ENCODE results near the gene WWOX.

DNA sequence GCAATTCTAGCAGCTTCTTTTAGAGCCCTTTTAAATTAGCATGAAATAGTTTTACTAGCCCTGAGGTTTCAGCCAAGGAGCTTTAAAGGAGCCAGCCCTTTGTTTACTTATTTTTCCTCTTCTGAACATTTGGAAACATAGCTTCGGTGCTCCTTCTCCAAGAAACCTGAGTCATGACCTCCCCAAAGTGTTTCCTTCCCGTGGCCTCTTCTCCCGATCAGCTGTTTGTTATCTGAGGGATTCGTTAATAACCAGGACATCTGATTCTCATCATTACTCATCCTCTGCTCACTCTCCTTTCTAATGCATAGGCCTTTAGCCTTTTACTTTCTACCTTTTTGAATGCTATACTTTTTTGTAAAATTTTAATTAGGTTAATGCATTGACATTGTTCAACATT, 204.5 kb downstream of the WWOX start:
- TF ChIP-seq, protein P1, sequence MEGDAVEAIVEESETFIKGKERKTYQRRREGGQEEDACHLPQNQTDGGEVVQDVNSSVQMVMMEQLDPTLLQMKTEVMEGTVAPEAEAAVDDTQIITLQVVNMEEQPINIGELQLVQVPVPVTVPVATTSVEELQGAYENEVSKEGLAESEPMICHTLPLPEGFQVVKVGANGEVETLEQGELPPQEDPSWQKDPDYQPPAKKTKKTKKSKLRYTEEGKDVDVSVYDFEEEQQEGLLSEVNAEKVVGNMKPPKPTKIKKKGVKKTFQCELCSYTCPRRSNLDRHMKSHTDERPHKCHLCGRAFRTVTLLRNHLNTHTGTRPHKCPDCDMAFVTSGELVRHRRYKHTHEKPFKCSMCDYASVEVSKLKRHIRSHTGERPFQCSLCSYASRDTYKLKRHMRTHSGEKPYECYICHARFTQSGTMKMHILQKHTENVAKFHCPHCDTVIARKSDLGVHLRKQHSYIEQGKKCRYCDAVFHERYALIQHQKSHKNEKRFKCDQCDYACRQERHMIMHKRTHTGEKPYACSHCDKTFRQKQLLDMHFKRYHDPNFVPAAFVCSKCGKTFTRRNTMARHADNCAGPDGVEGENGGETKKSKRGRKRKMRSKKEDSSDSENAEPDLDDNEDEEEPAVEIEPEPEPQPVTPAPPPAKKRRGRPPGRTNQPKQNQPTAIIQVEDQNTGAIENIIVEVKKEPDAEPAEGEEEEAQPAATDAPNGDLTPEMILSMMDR (IDR thresholded peaks at IDR 0.05; ENCODE audit: poor library complexity) = no peak
- TF ChIP-seq EZH2 (IDR thresholded peaks at IDR 0.05; ENCODE audit: borderline replicate concordance) = no peak

Data from hepatocyte (in vitro differentiated cells).